KMS-11 (cell line): ENCODE results near the gene PDZRN3.

Experiments
- H2AFZ ChIP-seq: fragments of 200-600 bp; sonication (generic); 2 replicates; pipeline ENCODE4 v1.6.1; 2016; ENCODE audit warnings: antibody characterized with exemption, mixed run types, low read depth
- H3K27ac ChIP-seq: fragments of 200-600 bp; sonication (generic); 2 replicates; pipeline ENCODE4 v1.6.1; 2016; ENCODE audit warnings: mild to moderate bottlenecking, mixed run types
- H3K27me3 ChIP-seq: fragments of 200-600 bp; sonication (generic); 2 replicates; pipeline ENCODE4 v1.6.1; 2017; ENCODE audit warnings: mild to moderate bottlenecking, low read depth, mixed run types, moderate library complexity; ENCODE audit not compliant: insufficient read depth
- H3K36me3 ChIP-seq: fragments of 200-600 bp; sonication (generic); 2 replicates; pipeline ENCODE4 v1.6.1; 2017; ENCODE audit warnings: mild to moderate bottlenecking, mixed run types; ENCODE audit not compliant: insufficient read depth
- H3K4me1 ChIP-seq: fragments of 200-600 bp; sonication (generic); 2 replicates; pipeline ENCODE4 v1.6.1; 2016; ENCODE audit warnings: mild to moderate bottlenecking, low read depth, mixed run types; ENCODE audit not compliant: poor library complexity, severe bottlenecking
- H3K4me2 ChIP-seq: fragments of 200-600 bp; sonication (generic); 2 replicates; pipeline ENCODE4 v1.7.0; 2016; ENCODE audit warnings: mild to moderate bottlenecking, mixed run types
- H3K4me3 ChIP-seq: fragments of 200-600 bp; sonication (generic); IDR thresholded peaks from 2 replicates; pipeline ENCODE4 v1.6.1; 2017; ENCODE audit warnings: low read depth, low read length, mixed read lengths; ENCODE audit not compliant: insufficient read depth
- H3K79me2 ChIP-seq: fragments of 200-600 bp; sonication (generic); 2 replicates; pipeline ENCODE4 v1.6.1; 2016; ENCODE audit warnings: low read depth, mixed run types; ENCODE audit not compliant: insufficient read depth
- H3K9ac ChIP-seq: fragments of 200-600 bp; sonication (generic); 2 replicates; pipeline ENCODE4 v1.6.1; 2016; ENCODE audit warnings: mild to moderate bottlenecking, mixed run types
- H4K20me1 ChIP-seq: fragments of 200-600 bp; sonication (generic); 2 replicates; pipeline ENCODE4 v1.6.1; 2016; ENCODE audit warnings: mild to moderate bottlenecking, mixed run types; ENCODE audit not compliant: insufficient read depth
- CTCF ChIP-seq: fragments of 200-600 bp; sonication (generic); conservative IDR thresholded peaks from 2 replicates; pipeline ENCODE4 v1.6.1; 2017; ENCODE audit warnings: low read depth, mild to moderate bottlenecking, antibody characterized with exemption, low read length, moderate library complexity, mixed read lengths

The PDZRN3 gene

DNA sequence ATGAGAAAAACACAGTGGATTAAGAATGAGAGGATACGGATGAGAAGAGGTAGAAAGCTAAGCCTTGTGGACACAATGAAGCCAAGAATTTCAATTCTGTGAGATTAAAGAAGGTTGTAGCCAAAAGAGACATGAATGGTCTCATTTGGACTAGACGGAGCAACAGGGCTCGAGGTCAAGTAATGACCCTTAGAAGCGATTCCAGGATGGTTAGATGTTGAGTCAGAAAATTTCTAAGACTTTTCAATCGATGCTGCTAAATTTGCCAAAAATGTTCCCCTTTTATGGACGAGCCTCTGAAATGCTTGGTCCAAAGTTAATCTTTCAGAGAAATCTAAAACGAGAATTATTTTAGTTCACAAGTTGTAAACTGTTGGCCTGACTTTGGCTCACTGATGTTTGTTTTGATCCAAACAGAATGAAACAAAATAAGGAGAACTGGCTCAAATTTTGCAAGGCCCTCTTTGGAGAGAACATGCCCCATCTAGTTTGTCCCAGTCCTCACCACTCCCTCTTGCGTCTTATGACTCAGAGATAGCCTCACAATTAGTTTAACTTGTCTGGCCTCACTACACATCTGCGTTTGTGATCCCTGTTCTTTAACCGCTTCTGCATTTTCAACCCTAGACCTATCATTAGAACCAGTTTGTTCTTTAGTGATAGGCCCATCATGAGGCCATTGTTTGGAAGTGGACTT is 235.5 kb downstream of the PDZRN3 start:
- Histone ChIP-seq H3K79me2 (no peaks in the 10 kb centered on the region), H3K4me2 (no peak overlapping the region), H4K20me1 (no peaks in the 10 kb centered on the region), H3K4me1 (no peaks in the 10 kb centered on the region), H3K4me3 (no peak overlapping the region), H3K27me3 (no peaks in the 10 kb centered on the region), H3K9ac (no peak overlapping the region), H2AFZ (no peak overlapping the region), H3K36me3 (no peaks in the 10 kb centered on the region), H3K27ac (no peak overlapping the region)
- no peak for TF ChIP-seq CTCF

DNA sequence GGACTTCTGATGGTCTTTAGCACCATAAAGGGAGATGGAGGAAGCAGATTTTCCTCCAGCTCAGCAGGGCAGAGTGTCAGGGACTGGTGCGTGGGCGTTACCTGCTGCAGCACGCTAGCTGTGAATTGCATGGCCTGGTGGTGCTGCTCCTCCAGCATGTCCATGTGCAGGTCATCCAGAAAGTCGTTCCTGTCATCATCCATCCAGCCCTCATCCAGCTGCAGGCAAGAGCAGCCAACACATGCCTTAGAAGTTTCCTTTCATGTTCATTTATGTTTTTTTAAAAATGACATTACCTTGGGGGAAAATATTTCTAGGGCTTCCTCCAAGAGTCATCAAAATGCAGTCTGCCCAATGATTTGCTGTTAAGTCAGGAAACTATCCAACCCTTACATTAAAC is 239.2 kb downstream of the PDZRN3 start:
- no peak for TF ChIP-seq CTCF
- H4K20me1 ChIP-seq = no peaks in the 10 kb centered on the region
- H3K4me2 ChIP-seq = no peak overlapping the region
- no peak overlapping the region for H3K4me3 ChIP-seq
- H2AFZ ChIP-seq = no peak overlapping the region
- no peaks in the 10 kb centered on the region for H3K79me2 ChIP-seq
- no peak overlapping the region for H3K9ac ChIP-seq
- no peak overlapping the region for H3K27ac ChIP-seq
- H3K36me3 ChIP-seq = no peaks in the 10 kb centered on the region
- no peaks in the 10 kb centered on the region for H3K4me1 ChIP-seq
- H3K27me3 ChIP-seq = no peaks in the 10 kb centered on the region

DNA sequence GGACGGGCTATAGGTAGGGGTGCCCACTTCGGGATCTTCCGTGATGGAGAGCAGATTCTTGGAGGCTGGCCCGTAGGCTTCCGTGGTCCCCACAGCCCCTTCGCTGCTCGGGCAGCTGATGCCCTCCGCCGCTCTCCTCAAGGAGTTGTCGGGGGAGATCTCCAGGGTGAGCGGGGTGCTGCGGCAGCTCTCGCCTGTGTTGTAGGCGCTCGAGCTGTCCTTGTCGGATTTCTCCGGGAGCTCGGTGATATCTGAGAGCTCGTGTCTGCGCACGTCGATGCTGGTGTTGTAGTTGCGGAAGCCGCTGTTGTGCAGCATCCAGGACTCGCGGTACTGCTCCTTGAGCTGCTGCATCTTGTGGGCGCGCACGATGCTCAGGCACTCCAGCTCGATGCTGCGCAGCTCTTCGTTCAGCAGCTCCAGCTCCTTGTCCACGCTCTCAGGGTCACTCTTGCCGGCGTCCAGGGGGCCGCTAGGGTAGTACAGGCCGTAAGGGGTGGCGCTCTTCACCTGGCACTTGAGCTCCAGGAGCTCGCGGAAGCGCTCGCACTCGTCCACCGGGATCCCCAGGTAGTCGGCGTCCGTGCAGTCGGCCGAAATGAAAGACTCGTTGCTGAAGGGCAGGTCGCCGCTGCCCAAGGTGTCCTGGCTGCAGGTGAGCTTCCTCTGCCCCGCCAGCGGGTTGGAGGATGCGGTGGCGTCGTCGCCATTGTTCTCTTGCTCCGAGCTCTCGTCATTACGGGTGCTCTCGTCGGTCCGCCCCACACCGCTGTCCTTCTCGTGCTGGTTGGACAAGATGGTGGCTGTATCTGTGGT is 240.4 kb downstream of the PDZRN3 start:
- no peak overlapping the region for H3K4me3 ChIP-seq

DNA sequence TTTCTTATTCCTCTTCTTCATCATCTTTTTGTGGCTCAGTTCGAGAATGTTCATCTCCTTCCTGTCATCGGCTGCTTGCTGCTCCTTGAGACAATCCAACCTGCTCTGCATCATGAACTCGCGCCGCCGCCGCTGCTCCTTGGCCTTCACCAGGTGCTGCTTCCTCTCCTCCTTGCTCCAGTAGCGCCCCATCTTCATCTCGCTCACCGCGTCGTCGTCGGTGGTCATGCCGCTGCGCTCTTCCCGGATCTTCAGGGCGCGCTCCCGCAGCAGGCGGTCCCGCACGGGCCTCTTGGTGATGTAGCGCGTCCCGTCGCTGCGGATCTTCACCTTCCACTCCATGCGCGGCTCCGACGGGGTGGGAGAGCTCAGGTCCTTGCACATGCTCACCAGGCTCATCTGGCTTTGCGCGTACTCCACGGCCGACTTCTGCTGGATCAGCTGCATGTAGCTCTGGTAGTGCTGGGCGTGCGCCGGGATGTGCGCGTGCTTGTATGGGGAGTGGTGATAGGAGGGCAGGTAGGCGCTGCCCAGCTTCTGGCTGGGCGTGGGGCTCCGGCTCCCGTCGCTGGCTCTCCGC is 241.2 kb downstream of the PDZRN3 start:
- Histone ChIP-seq H3K36me3 (no peaks in the 10 kb centered on the region), H4K20me1 (no peaks in the 10 kb centered on the region), H3K4me3 (no peak overlapping the region), H3K9ac (no peak overlapping the region), H3K27me3 (no peaks in the 10 kb centered on the region), H3K4me1 (no peaks in the 10 kb centered on the region), H3K79me2 (no peaks in the 10 kb centered on the region), H3K4me2 (no peak overlapping the region), H3K27ac (no peak overlapping the region), H2AFZ (no peak overlapping the region)
- TF ChIP-seq CTCF = no peak

More for the DNA sequence above, 240.4 kb downstream of the PDZRN3 start:
- Histone ChIP-seq H4K20me1 (no peaks in the 10 kb centered on the region), H3K4me2 (no peak overlapping the region), H3K79me2 (no peaks in the 10 kb centered on the region), H2AFZ (no peak overlapping the region), H3K4me1 (no peaks in the 10 kb centered on the region), H3K27me3 (no peaks in the 10 kb centered on the region), H3K36me3 (no peaks in the 10 kb centered on the region), H3K27ac (no peak overlapping the region), H3K9ac (no peak overlapping the region)
- TF ChIP-seq CTCF = no peak
